ENCODE measurements around the gene SHISA9.

Gene SHISA9

DNA sequence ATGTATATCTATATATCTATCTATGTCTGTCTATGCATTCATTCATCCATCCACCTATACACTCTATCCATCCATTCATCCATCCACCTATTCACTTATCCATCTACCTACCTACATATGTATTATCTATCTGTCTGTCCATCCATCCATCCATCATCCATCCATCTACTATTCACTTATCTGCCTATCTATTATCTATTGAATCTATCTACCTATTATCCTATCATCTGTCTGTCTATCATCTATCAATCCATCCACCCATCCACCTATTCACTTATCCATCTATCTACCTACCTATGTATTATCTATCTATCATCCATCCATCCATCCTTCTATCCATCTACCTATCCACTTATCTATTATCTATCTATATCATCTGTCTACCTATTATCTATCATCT, 302.3 kb downstream of the SHISA9 start:
- DNase-seq = no peak

DNA sequence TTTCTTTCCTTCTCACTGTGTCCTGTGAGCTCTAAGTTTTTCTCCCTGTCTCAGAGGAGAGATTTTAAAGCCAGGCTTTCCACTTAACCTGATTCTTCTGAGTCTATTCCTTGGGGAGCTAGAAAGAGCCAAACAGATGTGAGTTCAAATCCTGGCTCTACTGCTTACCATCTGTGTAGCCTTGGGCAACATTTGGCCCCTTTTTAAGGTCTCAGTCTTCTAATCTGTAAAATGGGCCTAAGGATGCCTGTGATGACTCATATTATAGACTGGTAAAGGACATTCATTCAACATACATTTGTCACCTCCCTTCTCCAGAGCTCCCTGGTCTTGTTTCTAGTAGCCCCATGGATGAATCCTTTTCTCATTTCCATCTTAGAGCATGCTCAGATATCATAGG, 304.0 kb downstream of the SHISA9 start:
- DNase-seq = no peak

- DNase-seq = no peak
Measured at GRCh38 chr16:13206606-13207005, 305.2 kb downstream of the SHISA9 start.

- no peak for DNase-seq
Measured at GRCh38 chr16:13207151-13207550, 305.8 kb downstream of the SHISA9 start.

- no peak for DNase-seq
Measured at GRCh38 chr16:13223666-13224065, 322.3 kb downstream of the SHISA9 start.

DNA sequence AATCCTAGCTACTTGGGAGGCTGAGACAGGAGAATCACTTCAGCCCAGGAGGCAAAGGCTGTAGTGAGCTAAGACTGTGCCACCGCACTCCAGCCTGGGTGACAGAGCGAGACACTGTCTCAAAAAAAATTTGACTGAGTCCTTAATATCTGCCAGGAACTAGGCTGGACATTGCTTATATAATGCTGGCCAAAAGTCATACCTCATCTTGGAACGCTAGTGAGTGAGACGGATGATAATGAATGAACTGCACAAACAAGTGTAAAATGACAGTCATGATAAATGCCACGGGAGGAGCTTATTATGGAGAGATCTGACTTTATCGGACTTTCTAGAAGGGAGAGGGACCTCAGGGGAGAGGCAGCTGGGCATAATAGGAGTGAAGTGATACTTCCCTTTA, 327.6 kb downstream of the SHISA9 start:
- no peak for DNase-seq

DNA sequence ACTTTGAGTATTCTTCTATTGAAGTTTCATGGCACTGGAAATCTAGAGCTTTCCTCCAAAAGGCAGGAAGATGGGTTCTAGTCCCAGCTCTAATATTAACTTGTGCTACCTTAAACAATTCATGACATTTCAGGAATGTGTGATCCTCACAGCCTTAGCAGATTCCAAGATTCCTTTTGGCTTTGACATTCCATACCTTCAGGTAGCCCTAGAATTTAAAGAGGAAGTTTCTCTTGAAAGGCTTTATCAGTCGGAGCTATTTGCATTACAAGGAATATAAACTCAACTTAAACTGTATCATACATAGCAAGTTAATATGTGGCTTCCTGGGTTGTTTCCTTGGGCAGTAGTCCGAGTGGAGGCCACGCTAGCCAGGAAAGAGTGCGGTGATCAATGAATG, 330.0 kb downstream of the SHISA9 start:
- DNase-seq = no peak

DNA sequence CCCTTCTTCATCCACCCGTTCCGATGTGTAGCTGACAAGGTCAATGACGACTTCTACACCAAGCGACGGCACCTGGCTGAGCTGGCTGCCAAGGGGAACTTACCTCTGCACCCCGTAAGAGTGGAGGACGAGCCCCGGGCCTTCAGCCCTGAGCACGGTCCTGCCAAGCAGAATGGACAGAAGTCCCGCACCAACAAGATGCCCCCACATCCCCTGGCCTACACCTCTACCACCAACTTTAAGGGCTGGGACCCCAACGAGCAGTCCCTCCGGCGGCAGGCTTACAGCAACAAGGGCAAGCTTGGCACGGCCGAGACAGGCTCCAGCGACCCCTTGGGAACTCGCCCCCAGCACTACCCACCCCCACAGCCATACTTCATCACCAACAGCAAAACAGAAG, 333.6 kb downstream of the SHISA9 start:
- no peak for DNase-seq

- DNase-seq = no peak
Measured at GRCh38 chr16:13236308-13236707, 334.9 kb downstream of the SHISA9 start.

DNA sequence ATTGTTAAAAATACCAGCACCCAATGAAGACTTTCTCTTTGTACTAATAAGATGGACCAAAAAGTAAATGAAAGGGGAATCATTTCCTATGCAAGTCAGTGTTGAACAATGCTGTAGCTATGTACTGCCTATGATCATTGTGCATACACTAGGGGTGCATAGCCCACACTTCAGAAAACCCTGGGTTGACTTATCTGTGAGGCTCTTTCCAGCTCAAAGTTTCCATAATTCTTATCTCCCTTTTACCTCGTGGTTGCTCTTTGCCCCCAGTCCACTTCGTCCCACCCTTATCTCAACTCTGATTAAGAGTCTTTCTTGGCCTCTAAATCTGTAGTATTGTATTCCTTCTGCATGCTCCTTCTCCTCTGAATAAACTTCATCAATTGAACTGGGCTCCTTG, 336.8 kb downstream of the SHISA9 start:
- DNase-seq = no peak

GRCh38 chr16:13242201-13242600, 340.8 kb downstream of the SHISA9 start:
- no peak for DNase-seq

- DNase-seq = no peak
Measured at GRCh38 chr16:13244770-13245169, 343.4 kb downstream of the SHISA9 start.

DNA sequence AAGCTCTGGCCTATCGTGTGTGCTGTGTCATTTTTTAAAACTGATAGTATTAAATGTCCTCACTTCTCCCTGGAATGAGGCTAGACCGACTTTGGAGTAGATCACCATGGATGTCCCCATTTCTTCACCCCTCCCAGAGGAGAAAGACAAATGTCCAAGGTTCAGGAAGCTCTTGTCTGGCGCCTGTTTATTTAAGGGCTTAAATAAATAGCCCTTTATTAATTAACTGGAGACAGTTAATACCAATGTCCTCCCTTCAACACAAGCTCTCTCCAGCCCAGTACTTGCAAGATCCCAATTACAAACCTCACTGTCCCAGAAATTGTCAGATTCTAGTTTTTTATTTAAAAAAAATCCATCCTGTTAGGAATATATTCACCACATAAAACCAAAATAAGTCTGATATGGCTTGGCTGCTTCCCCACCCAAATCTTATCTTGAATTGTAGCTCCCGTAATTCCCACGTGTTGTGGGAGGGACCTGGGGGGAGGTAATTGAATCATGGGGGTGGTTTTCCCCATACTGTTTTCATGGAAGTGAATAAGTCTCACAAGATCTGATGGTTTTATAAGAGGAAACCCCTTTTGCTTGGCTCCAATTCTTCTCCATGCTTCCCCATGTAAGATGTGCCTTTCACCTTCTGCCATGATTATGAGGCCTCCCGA, 344.4 kb downstream of the SHISA9 start:
- DNase-seq = no peak

- no peak for DNase-seq
Measured at GRCh38 chr16:13254998-13255614, 353.7 kb downstream of the SHISA9 start.

- DNase-seq = no peak
Measured at GRCh38 chr16:13262270-13263090, 361.1 kb downstream of the SHISA9 start.

GRCh38 chr16:13264749-13265552, 363.6 kb downstream of the SHISA9 start:
- no peak for DNase-seq

DNA sequence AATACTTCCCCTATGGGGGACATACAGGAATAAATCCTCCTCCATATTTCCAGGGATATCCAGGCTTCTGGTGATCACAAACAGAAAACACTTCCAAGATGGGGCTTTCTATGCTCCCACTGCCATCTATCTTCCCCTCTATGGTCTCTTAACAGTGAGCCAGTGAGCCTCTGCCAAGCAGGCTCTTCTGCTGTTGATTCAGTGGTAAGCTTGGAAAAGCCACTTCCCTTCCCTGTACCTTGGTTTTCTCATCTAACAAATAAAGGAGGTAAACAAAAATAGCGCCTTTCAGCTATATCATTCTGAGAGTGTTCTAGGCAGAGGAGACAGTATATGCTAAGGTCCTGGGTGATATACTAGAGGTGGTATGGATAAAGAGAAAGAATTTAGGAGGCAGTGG, 368.0 kb downstream of the SHISA9 start:
- DNase-seq = no peak

DNA sequence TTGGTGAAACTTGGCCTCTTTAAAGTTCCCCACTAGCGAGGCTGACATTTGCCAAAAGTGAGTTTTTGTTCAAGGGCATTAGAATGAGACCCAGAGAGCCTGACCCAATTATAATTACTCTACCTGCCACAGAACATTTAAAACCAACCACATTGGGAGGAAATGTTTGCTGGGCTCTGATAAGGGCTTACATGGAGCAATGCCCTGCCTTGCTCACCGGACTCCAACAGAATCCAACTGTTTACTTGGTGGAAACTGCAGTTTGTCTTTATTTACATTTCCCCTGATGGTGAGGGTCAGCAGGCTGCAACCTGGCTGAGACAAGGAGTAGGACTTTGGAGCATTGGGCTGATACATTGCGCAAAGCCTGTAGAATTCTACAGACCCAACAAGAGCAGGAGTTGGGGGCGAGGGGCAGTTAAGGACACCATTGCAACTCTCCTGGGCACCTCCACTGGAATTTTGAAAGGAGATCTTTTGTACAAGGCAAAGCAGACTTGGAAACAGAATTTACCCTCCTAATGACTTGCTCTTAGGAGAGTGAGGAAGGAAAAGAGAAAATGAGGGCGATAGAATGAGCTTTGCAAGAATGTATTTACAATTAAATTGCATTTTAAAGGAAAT, 368.6 kb downstream of the SHISA9 start:
- no peak for DNase-seq

GRCh38 chr16:13270602-13271001, 369.2 kb downstream of the SHISA9 start:
- DNase-seq = no peak

DNA sequence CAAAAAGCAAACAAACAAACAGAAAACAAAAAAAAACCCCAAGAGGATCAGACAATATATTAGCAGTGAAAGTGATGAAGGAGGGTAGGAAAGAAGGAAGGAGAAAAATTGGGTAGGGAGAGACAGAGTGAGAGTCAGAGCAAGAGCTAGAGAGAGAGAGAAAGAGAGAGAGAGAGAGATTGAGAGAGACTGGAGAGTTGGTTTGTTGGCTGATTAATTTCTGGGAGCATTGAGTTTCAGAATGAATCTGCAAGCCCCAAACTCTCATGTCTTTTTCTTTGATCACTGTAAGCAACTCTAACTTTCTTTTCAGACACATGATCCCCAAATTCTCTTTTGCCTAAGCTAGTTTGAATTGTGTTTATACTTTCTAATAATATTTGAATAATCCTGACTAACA, 388.1 kb downstream of the SHISA9 start:
- no peak for DNase-seq

Measured in retina (tissue), 1 donor.